ENCODE data around the gene ZXDC.
A peak's percentile ranks its signal among the peaks of the same experiment; 100 is the strongest.

The ZXDC gene

DNA sequence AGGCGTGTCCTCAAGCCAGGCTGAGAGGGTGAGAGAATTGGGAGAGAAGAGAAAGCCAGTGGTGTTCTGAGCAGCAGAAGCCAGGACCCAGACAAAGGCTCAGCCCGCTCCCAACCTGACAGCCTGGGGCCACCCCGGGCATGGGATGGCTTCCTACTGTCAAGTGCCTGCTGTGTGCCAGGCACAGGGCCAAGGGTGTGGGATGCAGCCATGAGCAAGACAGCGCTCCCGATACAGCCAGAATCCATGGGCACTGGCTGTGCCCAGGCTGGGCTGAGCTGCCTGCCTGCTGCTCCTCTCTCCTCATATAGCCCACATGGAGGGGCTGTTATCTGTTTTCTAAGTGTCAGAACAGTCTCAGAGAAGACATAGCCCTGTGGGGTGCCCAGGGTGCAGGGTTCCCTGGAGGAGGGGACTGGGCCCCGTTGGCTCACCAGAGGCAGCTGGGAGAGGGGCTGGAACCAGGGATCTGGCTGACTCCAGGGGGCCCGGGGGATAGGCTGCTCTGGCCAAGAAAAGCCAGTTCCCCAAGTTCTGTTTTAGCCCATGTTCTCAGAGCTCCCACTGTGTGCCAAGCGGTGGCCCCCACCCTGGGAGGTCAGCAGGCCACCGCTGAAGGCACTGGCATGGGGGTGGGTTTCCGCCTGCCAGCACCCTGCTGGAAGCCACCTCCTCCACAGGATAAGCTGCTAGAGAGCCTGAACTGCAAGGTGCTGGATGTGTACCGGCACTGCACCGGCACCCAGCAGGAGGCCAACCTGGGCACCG is 42.0 kb downstream of the ZXDC start:
- no peak for DNase-seq

DNA sequence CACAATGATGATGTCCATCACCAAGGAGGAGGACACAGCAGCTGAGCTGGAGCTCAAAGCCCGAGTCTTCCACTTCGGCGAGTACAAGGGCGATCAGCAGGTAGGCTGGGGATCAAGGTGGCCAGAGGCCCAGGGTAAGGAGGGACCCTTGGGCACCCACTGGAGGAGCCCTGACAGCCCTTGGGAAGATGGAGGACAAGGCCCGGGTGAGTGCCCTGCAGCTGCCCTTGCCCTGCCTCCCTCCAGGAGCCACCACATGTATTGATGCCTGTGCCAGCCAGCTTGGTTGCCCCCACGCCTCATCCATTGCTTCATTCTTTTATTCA is 42.6 kb downstream of the ZXDC start:
- no peak for DNase-seq

DNA sequence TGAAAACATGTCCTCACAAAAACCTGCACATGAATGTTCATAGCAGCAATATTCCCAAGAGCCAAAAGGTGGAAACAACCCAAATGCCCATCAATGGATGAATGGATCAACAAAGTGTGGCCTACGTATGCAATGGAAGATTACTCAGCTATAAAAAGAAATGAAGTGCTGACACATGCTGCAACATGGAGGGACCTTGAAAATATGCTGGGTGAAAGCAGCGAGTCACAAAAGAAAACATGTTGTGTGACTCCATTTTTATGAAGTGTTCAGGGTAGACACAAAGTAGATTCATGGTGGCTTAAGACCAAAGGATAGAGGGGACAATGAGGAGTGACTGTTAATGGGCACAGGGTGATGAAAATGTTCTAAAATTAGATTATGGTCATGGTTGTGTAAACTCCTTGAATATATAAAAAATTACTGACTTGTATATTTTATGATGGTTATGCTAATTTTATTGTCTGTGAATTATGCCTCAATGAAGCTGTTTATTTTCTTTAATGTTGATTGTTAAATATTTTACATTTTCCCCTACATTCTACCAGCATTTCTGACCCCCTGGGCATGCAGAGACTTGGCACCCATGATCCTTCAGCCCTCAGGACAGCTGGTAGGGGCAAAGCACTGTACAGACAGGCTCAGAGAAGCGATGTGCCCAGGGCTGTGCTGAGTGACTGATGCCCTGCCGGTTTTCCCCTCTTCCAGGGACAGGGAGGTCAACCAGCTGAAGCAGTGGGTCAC is 43.2 kb downstream of the ZXDC start:
- peak; percentile 30 for DNase-seq

DNA sequence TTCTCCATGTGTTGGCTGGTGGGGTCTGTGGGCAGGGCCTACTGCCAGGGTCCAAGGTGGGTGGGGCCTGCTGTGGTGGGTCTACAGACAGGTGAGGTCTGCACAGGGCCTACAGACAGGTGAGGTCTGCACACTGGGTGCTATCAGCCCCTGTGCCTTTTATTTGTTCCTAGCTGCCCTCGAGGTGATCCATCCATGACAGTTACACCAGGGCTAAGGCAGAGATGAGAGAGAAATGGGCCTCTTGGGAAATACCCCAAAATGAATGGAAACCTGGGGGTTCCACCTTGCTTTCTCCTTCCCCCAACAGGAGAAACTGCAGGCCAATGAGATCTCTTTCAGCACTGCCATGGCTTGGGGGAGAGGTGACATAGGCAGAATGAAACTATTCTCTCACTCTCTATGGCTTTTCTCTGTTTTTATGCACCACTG is 44.6 kb downstream of the ZXDC start:
- DNase-seq = no peak

DNA sequence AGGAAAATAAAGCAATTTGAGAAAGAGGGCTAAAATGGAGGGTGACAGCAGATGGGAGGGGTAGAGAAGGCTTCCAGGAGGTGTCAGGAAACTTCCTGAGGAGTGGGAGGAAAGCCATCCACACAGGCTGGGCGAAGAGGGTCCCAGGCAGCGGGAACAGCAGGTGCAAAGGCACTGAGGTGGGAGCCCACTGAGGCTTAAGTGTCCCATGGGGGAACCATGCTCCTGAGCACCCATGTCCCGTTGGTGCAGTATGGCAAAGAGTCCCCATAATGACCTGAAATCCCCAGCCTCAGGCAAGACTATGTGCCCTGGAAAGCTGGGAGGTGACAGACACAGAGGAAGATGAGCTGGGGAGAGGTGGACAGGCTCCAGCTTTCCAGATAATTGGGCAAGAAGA is 50.9 kb downstream of the ZXDC start:
- no peak for DNase-seq

DNA sequence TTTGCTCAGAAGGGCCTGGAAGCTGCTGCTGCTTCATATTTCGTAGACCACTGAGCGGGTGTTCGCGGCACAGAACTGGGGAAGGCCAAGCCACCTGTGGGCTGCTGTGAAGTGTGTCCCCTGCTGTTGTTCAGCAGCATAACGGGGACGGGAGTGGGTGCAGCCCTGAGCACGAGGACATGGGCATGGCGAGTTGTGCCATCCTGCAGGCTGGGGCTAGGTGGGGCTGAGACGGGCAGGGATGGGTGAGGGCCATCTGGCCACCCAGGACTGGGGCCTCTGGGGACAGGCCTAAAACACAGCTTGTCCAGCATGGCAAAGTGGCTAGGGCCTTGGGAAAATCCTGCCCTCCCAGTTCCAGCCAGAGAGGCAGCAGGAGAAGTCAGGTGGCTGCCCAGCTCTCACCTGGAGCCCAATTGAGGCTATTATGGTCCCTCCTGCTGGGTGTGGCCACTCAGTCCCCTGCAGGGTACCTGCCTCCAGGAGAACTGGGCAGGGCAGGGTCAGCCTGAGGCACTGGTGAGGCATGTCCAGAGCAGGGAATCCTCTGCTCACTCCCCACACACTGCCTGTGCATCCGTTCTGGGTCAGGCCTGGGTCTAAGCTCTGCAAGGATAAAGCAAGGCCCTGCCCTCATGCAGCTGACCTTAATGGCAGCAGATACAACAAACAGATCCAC is 51.5 kb downstream of the ZXDC start:
- DNase-seq = no peak

DNA sequence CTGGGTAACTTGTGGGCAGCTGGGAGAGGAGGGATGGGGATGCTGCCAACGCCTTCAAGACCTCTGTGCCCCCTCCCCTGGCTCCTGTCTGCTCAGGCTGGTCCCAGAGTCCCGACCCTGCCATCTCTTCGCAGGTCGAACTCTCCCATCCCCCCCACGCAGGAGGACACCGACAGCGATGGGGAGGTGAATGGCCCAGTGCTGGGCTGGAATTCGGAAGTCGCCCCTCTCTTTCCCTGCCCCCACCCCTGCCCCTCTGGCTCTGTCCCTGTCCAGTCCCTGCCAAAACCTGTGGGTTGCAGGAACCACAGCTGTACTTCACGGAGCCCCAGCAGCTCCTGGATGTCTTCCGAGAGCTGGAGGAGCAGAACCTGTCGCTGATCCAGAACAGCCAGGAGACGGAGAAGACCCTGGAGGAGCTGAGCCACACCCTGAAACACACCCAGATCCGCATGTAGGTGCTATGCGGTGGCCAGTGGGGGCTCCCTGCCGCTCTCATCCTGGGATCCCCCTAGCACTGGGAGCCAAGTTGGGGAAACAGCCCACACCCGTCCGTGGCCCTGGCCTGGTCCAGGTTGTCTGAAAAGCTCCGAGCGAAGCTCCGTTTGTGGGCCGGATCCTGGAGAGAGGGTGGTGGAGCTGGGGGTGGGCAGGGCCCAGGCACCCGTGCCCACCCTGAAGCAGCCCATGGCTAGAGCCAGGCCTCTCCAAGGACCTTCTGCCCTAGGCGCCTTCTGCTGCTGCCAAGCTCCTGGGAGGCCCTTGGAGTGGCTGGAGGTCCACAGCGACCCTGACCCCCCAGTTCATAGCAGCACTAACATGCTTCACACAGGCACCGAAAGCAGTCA is 52.3 kb downstream of the ZXDC start:
- DNase-seq = no peak

DNA sequence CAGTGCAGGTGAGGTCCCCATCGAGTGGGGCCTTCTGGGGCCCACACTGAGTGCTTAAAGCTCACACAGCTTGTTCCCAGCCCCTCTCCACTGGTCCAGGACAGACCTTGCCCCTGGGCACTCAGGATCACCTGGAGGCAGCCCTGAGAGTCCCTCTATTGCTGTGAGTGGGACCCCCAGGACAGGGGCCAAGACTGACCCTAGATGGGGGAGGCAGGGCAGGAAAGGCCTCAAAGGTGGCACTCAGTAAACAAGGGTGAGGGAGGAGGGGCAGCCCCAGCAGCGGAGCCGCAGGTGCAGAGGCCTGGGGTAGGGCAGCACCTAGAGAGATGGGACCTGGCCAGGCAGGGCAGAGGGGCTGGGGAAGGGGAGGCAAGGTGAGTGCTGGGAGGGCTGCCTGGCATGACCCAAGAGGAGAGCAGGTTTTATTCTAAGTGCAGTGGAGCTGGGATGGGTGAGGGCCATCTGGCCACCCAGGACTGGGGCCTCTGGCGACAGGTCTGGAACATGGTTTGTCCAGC is 53.1 kb downstream of the ZXDC start:
- DNase-seq = no peak

DNA sequence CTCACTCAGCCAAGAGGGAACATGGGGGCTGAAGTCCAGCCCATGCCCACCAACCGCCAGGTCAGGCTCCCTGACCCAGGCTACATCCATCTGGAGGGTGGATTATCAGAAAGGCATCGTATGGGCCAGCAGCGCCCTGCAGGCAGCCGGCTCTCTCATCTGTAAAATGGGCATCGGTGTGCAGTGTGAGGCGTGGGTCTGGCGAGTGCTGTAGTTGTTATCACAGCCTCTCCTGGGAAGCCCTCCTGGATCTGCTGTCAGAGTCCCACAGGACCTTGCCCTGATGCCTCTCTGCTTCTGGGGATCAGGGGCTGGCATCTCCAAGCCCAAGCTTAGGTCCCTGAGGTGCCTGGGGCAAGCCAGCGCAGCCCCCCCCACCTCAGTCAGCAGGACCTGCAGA is 53.6 kb downstream of the ZXDC start:
- DNase-seq = no peak

DNA sequence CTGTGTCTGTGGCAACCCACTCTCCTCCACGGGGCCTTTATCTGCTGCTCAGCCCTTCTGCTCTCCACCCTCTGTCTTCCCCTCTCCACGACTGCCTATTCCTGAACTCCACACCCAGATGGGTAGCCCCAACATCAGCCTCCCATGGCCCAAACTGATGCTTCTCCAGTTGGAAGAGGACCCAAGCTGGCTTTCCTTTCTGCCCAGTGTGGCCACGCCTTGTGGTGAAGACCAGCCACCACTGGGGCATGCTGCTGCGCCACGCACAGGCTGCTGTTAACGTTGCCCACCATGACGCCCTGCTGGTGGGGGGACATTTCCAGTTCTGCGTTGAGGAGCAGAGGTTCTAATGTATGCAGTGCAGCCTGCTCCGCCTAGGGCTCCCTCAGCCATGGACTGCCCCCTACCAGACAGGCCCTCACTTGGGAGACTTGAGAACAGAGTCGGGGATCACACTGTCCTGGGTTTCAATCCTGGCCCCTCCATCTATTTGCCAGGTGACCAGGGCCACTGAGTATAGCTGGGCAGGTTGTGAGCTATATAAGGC is 54.0 kb downstream of the ZXDC start:
- DNase-seq = no peak

DNA sequence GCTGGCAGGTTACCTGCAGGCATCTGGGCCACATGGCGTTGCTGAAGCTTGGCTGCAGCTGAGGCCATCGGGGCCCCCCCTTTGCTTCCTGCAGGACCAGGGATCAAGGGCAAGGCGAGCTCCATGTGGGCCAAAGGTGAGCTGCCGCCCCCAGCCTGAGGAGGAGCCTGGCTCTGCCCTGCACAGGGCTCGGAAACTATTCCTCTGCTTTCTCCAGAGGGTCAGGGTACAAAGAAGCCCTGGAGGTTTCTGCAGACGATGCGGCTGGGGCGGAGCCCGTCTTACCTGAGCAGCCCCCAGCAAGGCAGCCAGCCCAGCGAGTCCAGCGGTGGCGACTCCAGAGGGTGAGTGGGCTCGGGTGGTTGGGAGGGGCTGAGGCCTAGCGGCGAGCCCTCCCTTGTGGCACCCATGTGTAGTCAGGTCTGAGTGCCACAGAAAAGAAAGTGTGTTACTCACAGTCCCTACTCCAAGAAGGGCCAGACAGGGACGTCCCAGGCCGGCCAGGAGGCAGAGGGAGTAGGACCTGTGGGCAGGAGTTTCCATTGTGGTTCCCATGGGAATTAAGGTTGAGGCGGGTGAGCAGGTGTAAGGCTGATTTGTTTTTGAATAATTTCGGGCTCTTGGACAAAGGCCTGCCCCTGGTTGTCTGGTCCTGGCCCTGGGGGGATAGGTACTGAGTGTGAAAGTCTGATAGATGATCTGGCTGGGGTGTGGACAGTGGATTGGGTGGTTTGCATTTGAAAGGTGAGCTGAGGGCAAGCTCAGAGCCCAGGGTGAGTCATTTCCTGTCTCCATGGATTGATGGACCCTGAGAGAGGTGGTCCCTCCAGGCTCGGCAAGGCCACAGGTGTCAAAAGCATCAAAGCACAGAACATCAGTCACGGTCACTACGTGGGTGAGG is 55.6 kb downstream of the ZXDC start:
- DNase-seq = no peak

DNA sequence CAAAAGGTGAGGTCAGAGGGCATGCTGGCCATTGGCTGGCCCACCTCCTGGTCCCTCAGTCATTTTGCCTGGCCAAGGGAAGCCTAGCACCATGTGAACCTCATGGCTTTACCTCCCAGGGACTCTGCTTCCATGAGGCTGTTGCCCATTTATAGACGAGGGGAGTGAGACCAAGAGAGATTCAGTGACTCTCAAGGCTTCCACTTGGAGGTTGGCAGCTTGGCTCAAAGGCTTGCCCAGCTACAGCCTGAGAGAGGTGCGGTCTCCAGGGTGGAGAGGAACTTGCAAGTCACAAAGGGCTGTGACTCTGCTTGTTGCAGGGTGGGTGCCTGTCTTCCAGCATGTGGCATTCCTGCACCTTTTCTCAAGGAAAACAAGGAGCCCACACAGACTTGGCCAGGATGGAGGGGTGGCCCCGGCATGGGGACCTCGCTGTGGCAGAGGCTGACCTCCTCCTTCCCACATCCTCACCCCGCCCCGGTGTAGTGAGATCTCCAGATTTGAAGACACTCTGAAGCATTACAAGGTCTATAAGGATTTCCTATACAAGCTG is 56.5 kb downstream of the ZXDC start:
- no peak for DNase-seq

DNA sequence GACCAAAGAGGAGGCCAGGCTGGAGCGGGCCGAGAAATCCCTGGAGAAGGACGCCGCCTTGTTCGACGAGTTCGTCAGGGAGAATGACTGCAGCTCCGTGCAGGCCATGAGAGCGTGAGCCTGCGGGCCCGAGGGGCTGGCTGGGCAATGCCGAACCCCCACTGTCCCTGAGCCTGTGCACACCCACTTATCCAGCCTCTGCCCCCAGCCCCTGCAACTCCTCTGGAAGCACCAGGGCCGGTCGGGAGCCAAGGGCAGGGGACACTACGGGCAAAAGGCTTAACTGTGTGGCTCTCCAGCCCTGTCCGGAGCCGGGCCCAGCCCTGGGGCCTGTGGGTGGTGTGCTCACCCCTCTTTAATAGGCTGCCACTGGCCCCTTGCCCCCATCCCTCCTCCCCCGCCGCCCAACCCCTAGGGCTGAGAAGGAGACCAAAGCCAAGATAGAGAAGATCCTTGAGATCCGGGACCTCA is 57.0 kb downstream of the ZXDC start:
- no peak for DNase-seq

DNA sequence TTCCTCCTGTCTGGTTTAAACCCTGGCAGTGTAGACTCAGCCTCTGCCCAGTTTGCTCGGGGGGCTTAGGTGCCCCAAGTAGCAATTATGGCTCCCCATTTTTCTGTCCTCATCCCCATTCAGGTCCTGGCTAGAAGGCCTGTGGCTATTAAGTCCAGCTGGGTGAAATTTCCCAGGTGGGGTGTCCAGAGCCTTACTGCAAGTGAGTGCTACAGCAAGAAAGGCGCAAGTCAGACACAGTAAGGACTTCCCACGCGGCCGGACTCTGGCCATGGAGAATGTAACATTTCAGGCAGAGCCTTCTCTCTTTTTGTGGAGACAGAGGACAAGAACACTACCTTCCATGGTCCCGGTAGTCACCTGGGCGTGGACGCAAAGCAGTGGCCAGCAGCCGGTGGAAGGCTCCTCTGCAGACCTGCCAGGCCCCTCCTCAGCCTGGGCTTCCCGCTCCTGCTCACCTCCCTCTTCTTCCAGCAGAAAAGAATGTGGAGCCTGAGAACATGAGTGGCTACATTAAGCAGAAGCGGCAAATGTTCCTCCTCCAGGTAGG is 57.6 kb downstream of the ZXDC start:
- DNase-seq = no peak

DNA sequence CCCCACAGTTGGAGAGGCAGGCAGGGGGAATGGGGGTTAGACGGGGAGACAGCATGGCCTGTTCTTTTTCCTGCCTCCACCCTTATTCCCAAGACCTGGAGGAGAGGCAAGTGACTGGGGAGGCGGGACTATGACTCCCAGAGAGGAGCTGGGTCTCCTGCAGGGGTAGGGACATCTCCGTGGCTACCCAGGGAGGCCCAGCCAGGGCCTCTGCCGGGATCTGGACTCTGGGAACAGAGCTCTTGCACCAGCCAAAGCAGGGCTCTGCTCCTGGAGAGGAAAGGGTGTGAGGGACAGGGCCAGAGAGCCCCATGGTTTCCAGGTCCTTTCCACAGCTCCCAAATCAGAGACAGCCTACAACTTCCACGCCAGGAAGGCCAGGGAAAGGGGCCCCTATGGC is 58.2 kb downstream of the ZXDC start:
- no peak for DNase-seq

DNA sequence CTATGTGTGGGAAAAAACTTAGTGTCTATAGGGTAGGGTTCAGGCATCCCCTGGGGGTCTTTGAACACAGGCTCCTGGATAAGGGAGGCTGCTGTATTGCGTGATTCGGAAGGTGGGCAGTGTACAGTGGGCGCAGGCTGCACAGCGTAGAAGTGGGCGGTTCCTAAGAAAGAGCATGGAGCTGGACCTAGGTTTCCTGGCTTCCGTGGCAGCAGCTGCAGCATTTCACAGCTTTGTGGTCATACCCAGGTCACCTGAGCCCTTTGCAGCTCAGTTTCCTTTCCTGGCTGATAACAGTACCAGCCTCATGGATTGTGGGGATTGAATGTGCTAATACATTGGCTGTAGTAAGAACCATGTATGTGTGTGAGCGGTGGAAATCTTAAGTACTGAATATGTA is 58.7 kb downstream of the ZXDC start:
- no peak for DNase-seq

DNA sequence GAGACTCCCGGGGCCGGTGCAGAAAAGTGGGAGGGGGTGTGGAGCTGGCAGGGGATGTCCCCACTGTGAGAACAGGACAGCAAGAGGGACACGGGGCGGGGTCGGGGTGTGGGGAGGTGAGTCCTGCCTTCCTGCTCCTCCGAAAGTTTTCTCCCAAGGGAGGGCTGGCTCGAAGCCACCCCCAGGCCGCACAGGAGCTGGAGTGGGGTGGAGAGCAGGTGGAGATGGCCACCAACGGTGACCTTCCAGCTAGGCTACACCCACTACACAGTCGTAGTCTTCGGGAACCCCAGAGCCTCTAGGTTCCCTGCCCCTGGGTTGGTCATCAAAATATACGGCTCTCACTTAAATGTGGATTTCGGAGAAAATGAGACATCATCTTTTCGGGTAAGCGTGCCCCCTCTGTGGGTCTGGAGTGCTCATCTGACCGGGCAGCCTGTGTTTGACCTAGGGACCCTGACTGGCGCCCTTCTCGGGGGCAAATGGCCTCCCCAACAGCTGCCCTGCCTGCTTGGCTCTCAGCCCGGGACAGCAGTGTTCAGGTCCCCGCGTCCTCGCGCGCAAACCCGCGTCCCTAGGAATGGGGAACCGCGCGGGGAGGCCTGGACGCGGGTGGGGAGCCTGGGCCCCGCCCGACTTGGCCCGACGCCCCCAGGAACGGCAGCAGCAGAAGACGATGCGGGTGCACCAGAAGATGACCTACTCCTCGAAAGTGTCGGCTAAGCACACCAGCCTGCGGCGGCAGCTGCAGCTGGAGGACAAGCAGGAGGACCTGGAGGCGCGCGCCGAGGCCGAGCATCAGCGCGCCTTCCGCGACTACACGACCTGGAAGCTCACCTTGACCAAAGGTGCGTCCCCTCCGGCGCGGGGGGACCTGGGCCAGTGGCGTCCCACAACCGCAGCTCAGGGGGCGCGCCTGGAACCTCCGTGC is 59.8 kb downstream of the ZXDC start:
- DNase-seq = no peak

DNA sequence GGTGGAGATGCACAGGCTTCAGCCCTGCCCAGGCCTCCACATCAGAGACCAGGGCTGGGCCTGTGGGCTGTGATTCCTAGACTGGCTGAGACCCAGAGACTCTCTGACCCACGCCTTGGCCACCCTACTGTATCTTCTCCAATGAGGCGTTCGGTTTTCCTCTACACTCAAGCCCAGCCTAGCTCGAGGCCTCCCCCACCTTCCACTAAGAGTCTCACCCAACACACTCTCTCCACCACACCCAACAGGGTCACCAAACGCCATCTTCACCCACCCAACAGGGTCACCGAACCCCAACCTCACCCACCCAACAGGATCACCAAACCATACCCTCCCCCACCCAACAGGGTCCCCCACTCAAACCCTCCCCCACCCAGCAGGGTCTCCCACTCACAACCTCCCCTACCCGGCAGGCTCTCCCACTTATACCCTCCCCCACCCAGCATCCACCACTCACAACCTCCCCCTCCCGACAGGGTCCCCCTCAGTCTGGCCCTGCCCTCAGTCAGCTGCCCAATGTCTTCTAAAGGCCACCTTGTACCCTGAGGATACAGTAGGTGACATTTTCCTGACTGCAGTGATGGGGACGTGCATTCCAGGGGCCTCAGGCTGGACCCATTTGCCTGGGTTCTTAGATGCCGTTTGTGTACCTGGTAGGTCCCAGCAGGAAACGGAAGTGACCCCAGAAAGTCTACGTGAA is 60.6 kb downstream of the ZXDC start:
- DNase-seq = no peak

DNA sequence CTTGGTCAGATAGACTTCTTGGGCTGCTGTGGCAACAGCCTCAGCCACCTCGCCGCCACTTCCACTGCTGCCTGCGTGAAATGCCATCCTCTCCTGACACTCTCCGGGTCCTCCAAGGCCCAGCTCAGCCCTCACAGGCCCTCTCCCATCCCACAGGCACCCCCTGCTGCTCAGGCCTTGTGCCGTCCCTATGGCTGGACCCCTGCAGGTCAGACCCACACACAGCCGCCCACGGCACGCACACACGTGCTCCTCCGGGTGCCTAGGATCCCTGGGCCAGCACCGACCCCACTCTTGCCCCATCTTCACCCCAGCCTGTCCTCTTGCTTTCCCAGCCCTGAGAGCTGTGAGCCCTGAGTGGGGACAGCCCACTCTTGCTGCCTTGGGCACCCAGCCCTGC is 61.3 kb downstream of the ZXDC start:
- no peak for DNase-seq

Measured in fibroblast of upper back skin (primary cell).